PC-3 (cell line): Measurements from ENCODE around the gene C20orf96. TPM values are rescaled to one million over a fixed set of nuclear protein-coding genes. Genes with fewer than 3 reads are reported as not detected.

ENCODE experiments used
- ATAC-seq: fragments of 200-7000 bp; cut with Tn5 transposase; 2 replicates; pipeline ENCODE4 v1.9.1; 2020; ENCODE audit warnings: mild to moderate bottlenecking, moderate library complexity
- BruUV-seq: library from RNA; stranded (reverse); fragments of 400-500 nt; replicated peaks from 2 replicates; lab custom pipeline; 2021; lab: Mats Ljungman, UMichigan
- CTCF ChIA-PET: fragments of 300-600 bp; sonication (Branson Sonifier 250); formaldehyde crosslinking; loops from one replicate; lab custom pipeline; 2022; ENCODE audit warnings: antibody characterized with exemption; lab: Charles Lee
- POLR2A ChIA-PET: fragments of 300-600 bp; sonication (Branson Sonifier 250); formaldehyde crosslinking; loops from one replicate; lab custom pipeline; 2022; ENCODE audit warnings: antibody characterized with exemption; ENCODE audit not compliant: unreplicated experiment; lab: Charles Lee
- DNase-seq: peaks from one replicate; pipeline ENCODE4 v3.0.0-alpha.2; 2015
- H2AFZ ChIP-seq: fragments of 300-600 bp; sonication (generic); 2 replicates; pipeline ENCODE4 v1.6.0; 2016; ENCODE audit warnings: antibody characterized with exemption, low read length
- H3F3A ChIP-seq: fragments of 300-600 bp; sonication (generic); one replicate; pipeline ENCODE4 v1.6.0; 2017; ENCODE audit warnings: antibody characterized with exemption, low read length, control low read depth, mild to moderate bottlenecking; ENCODE audit not compliant: unreplicated experiment
- H3K27ac ChIP-seq: fragments of 300-600 bp; sonication (generic); 2 replicates; pipeline ENCODE4 v1.5.1; 2016; ENCODE audit warnings: mild to moderate bottlenecking, low read length
- H3K27me3 ChIP-seq: fragments of 300-600 bp; sonication (generic); 2 replicates; pipeline ENCODE4 v1.6.1; 2016; ENCODE audit warnings: low read length, mixed read lengths
- H3K36me3 ChIP-seq: fragments of 300-600 bp; sonication (generic); 2 replicates; pipeline ENCODE4 v1.6.1; 2016; ENCODE audit warnings: low read depth, mixed run types, low read length, mixed read lengths
- H3K4me1 ChIP-seq: fragments of 300-600 bp; sonication (generic); 2 replicates; pipeline ENCODE4 v1.5.1; 2016; ENCODE audit warnings: low read length; ENCODE audit not compliant: insufficient read depth
- H3K4me2 ChIP-seq: fragments of 300-600 bp; sonication (generic); 2 replicates; pipeline ENCODE4 v1.6.0; 2016; ENCODE audit warnings: low read length
- H3K4me3 ChIP-seq: fragments of 300-600 bp; sonication (generic); 2 replicates; pipeline ENCODE4 v1.5.1; 2016; ENCODE audit warnings: mild to moderate bottlenecking, low read length, mixed read lengths
- H3K79me2 ChIP-seq: fragments of 300-600 bp; sonication (generic); 2 replicates; pipeline ENCODE4 v1.6.1; 2017; ENCODE audit warnings: low read length, mixed read lengths
- H3K9ac ChIP-seq: fragments of 300-600 bp; sonication (generic); 2 replicates; pipeline ENCODE4 v1.6.0; 2016; ENCODE audit warnings: mild to moderate bottlenecking, low read length
- H3K9me2 ChIP-seq: fragments of 300-600 bp; sonication (generic); replicated peaks from 2 replicates; pipeline ENCODE4 v1.6.1; 2016; ENCODE audit warnings: mixed run types, low read length, mixed read lengths
- H3K9me3 ChIP-seq: fragments of 300-600 bp; sonication (generic); 2 replicates; pipeline ENCODE4 v1.6.1; 2016; ENCODE audit warnings: low read length, mixed read lengths
- H4K20me1 ChIP-seq: fragments of 300-600 bp; sonication (generic); 2 replicates; pipeline ENCODE4 v1.6.1; 2016; ENCODE audit warnings: low read length, mixed read lengths
- EZH2 ChIP-seq: fragments of 300-600 bp; sonication (generic); IDR thresholded peaks from one replicate; pipeline ENCODE4 v1.6.1; 2017; ENCODE audit warnings: antibody characterized with exemption, mild to moderate bottlenecking, low read length; ENCODE audit not compliant: unreplicated experiment
- EZH2phosphoT487 ChIP-seq: fragments of 300-600 bp; sonication (generic); IDR thresholded peaks from 2 replicates; pipeline ENCODE4 v1.6.1; 2018; ENCODE audit warnings: mild to moderate bottlenecking, antibody characterized with exemption, low read length, borderline replicate concordance
- intact Hi-C: fragments of 100-400 bp; cut with micrococcal nuclease; formaldehyde crosslinking; loops from 2 replicates; pipeline ENCODE4 v1.9.0; 2023
- total RNA-seq: library from RNA; depleted of rRNA; stranded (reverse); fragments of >200 nt; gene quantifications from 2 replicates; pipeline ENCODE4 v1.2.3, GENCODE V29; 2014
- TF ChIP-seq, protein P1 (sequence below): fragments of 300-600 bp; sonication (generic); conservative IDR thresholded peaks from 2 replicates; pipeline ENCODE4 v1.5.1; 2017; ENCODE audit warnings: antibody characterized with exemption, low read depth, mild to moderate bottlenecking, low read length

The C20orf96 gene
- total RNA-seq, 1 experiment from 2014 or later: 3.4 TPM

DNA sequence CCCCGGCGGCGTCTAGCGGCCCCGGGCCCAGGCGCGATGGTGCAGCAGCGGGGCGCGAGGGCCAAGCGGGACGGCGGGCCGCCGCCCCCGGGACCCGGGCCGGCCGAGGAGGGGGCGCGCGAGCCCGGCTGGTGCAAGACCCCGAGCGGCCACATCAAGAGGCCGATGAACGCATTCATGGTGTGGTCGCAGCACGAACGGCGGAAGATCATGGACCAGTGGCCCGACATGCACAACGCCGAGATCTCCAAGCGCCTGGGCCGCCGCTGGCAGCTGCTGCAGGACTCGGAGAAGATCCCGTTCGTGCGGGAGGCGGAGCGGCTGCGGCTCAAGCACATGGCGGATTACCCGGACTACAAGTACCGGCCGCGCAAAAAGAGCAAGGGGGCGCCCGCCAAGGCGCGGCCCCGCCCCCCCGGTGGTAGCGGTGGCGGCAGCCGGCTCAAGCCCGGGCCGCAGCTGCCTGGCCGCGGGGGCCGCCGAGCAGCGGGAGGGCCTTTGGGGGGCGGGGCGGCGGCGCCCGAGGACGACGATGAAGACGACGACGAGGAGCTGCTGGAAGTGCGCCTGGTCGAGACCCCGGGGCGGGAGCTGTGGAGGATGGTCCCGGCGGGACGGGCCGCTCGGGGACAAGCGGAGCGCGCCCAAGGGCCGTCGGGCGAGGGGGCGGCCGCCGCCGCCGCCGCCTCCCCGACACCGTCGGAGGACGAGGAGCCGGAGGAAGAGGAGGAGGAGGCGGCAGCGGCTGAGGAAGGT is 35.5 kb upstream of the C20orf96 start:
- Histone ChIP-seq H2AFZ (peak overlapping the region; percentile 68), H3K4me3 (peak overlapping the region; percentile 74), H3F3A (no peaks in the 10 kb centered on the region), H3K36me3 (no peaks in the 10 kb centered on the region), H3K9me2 (no peaks in the 10 kb centered on the region), H3K27ac (no peak overlapping the region; the same call in 1 of the 2 replicates), H4K20me1 (peaks cover 5% of the 10 kb centered on the region), H3K79me2 (peaks cover 26% of the 10 kb centered on the region), H3K9me3 (no peaks in the 10 kb centered on the region), H3K9ac (peak overlapping the region; percentile 46), H3K4me2 (peak overlapping the region; percentile 90), H3K4me1 (peaks cover 33% of the 10 kb centered on the region), H3K27me3 (no peaks in the 10 kb centered on the region)
- no peak for TF ChIP-seq EZH2phosphoT487
- TF ChIP-seq EZH2: no peak
- TF ChIP-seq, protein P1, sequence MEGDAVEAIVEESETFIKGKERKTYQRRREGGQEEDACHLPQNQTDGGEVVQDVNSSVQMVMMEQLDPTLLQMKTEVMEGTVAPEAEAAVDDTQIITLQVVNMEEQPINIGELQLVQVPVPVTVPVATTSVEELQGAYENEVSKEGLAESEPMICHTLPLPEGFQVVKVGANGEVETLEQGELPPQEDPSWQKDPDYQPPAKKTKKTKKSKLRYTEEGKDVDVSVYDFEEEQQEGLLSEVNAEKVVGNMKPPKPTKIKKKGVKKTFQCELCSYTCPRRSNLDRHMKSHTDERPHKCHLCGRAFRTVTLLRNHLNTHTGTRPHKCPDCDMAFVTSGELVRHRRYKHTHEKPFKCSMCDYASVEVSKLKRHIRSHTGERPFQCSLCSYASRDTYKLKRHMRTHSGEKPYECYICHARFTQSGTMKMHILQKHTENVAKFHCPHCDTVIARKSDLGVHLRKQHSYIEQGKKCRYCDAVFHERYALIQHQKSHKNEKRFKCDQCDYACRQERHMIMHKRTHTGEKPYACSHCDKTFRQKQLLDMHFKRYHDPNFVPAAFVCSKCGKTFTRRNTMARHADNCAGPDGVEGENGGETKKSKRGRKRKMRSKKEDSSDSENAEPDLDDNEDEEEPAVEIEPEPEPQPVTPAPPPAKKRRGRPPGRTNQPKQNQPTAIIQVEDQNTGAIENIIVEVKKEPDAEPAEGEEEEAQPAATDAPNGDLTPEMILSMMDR: no peak
- peak; percentile 57 for DNase-seq
- CTCF ChIA-PET: no interaction called here
- 0 out of 2 replicates have a peak, but pooled peaks have one; percentile 0 for ATAC-seq
- BruUV-seq: no TSS peak
- POLR2A ChIA-PET: no interaction called here
- intact Hi-C loops: loop anchor here (5.0 kb wide), 1 partner anchor 89 kb away; no protein-coding TSS in a partner anchor

DNA sequence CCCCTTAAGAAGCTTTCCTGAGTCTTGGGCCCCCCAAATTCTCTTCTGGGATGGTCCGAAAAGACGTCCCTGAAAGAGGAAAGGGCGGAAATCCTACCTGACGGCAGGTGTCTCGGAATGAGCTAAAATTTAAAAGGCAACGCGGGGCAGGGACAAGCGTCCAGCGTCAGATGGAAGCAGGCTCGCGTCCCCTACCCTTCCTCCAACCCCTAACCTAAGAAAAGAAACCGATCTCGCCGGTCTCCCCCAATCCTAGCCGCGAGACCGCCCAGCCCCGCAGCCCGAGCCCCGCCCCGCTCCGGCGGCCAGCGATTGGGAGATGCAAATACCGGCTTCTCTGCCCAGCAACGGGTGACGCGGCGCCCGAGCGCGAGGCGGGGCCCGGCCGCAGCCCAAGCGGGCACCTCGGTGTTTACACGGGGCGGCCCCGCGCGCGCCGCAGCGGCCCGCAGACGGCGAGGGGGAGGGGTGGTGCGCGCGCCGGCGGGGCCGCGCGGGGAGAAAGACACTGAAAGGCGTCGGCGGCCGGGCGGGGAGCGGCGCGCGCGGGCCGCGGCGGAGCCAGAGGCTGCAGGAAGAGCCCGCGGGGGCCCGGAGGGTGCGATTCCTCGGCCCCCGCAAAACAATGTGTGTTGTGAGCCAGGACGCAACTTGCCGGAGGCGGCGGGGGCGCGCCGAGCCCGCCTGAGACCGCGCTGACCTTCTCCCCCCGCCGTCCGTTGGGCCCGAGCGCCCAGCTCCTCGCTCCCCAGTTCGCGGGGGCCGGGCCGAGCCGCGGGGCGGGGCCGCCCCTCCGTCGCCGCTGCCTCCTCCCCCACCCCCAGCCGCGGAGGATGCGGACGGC is 34.7 kb upstream of the C20orf96 start, which contains the start of gene SOX12:
Gene SOX12 (plus strand): TSS at position 508 of the 844 bp plus-strand sequence. CDS start 373 bp downstream, outside the sequence.
- no peaks in the 10 kb centered on the region for H3K9me3 ChIP-seq
- peaks cover 5% of the 10 kb centered on the region for H4K20me1 ChIP-seq
- no TSS peak for BruUV-seq
- H3F3A ChIP-seq: no peaks in the 10 kb centered on the region
- peaks cover 26% of the 10 kb centered on the region for H3K79me2 ChIP-seq
- peak within 1 kb of the TSS; percentile 91 for H3K4me2 ChIP-seq
- ATAC-seq (peak; percentile 53), DNase-seq (peak; percentile 97)
- intact Hi-C loops: loop anchor here (5.0 kb wide), 1 partner anchor 88 kb away; no protein-coding TSS in a partner anchor
- no peaks in the 10 kb centered on the region for H3K27me3 ChIP-seq
- H3K4me3 ChIP-seq: peak within 1 kb of the TSS; percentile 74
- no peaks in the 10 kb centered on the region for H3K36me3 ChIP-seq
- H3K4me1 ChIP-seq: peaks cover 31% of the 10 kb centered on the region
- POLR2A ChIA-PET: interaction anchor here (0.6 to 0.7 kb wide), 2 partner anchors 26 to 27 kb away, joined by 3 read pairs; no protein-coding TSS in a partner anchor
- peak within 1 kb of the TSS; percentile 73 for H2AFZ ChIP-seq
- peak within 1 kb of the TSS; percentile 46 for H3K9ac ChIP-seq
- no peaks in the 10 kb centered on the region for H3K9me2 ChIP-seq
- CTCF ChIA-PET: no interaction called here
- H3K27ac ChIP-seq: peak within 1 kb of the TSS; percentile 71
- TF ChIP-seq, protein P1: no peak
- peak; percentile 69; the same call in 1 of the 2 replicates for TF ChIP-seq EZH2phosphoT487
- TF ChIP-seq EZH2: no peak
